Stimulated activated CD4-positive, alpha-beta T cell treated with anti-CD3 and anti-CD28 coated beads, Interleukin-2, amount 100 ng/mL, for 48 hours (primary cell): ENCODE data around the gene NT5C1B.

Source experiments
- DNase-seq, 2 donors: peaks; one replicate each; pipeline ENCODE4 v3.0.0-alpha.2; 2020

The NT5C1B gene

DNA sequence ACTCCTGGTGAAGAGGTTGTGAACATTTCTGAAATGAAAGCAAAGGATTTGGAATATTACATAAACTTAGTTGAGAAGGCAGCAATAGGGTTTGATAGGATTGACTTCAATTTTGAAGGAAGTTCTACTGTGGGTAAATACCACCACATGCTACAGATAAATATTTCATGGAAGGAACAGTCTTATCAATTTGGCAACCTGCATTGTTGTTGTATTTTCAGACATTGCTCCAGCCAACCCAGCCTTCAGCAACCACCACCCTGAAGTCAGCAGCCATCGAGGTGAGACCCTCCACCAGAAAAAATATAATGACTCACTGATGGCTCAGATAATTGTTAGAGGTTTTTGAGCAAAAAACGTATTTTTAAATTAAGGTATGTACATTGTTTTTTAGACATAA is 38.9 kb downstream of the NT5C1B start:
- no peak for DNase-seq

DNA sequence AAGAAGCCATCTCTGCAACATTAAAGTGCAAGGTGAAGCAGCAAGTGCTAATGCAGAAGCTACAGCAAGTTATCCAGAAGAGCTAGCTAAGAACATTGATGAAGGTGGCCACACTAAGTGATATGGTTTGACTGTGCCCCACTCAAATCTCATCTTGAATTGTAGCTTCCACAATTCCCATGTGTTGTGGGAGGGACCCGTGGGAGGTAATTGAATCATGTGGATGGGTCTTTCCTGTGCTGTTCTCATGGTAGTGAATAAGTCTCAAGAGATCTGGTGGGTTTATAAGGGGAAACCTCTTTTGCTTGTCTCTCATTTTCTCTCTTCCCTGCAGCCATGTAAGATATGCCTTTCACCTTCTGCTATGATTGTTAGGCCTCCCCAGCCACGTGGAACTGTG is 40.3 kb downstream of the NT5C1B start:
- DNase-seq = no peak

DNA sequence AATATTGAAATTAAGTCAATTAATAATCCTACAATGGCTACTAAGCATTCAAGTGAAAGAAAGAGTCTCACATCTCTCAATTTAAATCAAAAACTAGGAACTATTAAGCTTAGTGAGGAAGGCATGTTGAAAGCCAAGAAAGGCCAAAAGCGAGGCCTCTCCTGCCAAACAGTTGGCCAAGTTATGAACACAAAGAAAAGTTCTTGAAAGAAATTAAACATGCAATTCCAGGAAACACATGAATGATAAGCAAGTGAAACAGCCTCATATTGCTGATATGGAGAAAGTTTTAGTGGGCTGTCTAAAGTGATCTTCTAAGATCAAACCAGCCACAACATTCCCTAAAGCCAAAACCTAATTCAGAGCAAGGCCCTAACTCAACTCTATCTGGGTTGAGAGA is 40.7 kb downstream of the NT5C1B start:
- DNase-seq = no peak

DNA sequence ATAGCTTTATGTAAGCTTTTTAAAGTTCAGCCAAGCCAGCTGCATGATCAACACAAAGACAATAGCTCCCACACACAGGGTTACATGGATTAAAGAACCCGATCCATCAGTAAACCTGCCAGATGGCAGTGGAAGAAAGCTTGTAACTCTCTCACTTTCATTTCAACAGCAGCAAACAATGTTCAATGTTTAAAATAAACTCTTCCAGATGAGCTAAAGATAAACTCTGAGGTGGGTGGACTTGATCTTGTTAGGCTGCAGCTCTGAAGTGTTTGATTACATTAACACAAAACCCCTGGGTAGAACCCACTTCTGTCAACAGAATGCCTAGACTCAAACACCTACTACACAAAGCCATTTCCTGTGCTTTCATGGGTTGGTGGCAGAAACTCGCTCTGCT is 42.8 kb downstream of the NT5C1B start:
- DNase-seq = no peak

DNA sequence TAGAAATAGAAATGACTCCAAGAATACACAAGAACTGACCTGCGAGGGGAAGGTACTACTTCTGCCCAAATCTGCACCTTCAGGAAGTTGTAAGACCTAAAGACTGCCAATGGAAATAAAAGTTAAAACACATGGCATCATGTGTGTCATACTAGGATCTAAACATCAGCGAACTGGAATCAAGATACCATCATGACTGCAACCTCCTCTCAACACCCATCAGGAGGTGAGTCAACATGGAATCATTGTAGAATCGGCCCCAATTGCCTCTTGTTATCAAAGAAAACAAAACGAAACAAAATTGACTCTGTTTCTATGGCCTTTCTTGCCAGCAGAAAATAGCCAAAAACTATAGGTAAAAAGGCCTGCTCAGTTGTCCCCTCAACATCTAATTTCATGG is 44.0 kb downstream of the NT5C1B start:
- DNase-seq = no peak

DNA sequence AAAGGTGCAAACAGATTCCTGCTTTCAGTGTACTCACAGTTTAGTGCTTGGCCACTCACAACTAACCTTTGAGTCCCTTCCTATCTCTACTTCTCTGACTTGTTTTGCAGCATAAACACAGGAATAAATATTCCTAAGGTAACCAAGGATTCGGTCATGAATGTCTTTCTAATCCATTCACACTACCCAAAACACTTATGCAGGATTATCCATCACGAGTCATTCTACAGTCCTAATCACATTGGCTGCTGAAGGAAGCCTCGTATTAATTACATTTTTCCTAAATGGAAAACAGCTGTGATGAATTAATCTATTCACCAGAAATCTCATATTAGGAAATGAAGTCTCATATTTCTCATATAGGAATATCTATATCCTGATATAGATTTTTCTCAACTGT is 45.2 kb downstream of the NT5C1B start:
- DNase-seq = no peak

DNA sequence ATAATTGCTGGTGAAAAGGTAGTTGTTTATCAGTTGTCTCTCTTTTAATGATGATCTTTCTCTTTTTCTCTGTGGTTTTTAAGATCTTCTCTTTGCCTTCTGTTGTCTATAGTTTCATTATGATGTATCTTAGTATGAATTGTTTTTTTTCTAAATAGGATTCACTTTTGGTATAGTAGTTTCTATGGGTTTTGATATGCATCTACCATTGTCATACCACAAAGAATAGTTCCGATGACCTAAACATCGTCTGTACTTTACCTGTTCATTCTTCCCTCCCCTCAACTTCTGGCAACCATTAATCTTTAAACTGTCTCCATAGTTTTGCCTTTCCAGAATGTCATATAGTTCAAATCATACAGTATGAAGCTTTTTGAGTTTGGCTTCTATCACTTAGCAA is 48.5 kb downstream of the NT5C1B start:
- no peak for DNase-seq

DNA sequence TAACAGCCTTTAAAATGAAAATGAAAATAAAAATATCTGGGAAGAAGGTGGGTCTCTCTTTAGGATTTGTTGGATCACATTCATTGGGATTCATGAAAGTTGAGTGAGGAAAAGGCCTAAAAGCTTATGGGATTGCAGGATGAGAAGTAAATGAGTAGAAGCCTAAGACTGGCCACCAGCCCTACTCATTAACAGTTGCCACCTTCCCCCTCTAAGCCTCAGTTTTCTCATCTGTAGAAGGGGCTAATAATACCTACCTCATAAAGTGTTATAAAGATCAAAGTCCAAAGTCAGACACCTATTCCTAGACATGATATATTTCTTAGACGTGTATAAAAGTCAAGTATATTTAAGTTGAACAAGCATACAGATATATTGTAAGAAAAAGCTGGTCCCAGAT is 52.7 kb downstream of the NT5C1B start:
- no peak for DNase-seq

DNA sequence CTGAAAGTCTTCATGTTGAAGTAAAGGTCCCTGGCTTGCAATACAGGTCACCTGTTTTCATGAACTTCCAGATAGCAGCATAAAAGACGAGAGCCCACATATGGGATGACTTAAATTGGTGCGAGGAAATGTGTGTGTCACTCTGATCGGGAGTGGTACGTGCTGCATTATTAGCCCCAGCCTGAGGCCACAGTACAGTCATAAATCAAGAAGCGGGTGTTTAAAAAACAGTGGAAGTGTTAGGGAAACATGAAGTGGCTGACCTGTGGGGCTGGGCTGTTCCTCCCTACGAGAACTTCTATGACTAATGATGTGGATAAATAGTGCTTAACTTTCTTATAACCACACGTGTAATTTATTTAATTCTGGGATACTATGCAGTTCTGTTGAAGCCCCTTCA is 53.3 kb downstream of the NT5C1B start:
- DNase-seq = no peak

DNA sequence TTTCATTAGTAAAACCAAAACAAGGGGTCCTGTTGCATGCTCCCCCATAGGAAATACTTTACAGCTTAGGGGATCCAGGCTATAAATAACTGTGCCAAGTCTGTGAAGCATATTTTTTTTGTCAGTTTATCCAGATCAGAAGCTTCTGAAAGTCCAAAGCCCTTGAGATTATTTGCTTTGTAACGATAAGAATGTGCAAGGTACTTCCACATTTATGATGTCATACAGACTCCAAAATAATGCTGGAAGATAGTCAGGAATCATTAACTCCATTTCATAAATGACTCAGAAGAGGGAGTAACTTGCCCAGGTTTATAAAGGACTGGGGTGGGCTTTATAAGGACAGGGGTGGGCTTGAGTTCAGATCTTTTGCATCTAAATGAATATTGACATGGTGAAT is 58.2 kb downstream of the NT5C1B start:
- no peak for DNase-seq

DNA sequence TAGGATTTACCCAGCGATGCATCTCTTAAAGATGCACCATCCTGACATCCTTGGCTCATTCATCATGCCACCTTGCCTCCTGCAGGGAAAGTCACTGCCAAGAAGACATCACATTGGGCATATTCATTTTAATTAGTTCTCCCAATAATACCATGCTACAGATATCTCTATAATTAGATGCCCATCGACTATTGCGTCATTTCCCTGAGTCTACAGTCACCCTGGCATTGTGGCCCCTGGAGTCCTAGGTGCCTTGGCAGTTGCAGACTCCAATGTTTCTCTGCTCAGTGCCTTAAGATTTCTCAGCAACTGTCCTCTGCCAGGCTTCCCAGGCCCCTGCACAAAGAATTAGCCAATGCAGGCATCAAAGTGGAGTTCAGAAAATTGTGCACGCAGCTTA is 61.5 kb downstream of the NT5C1B start:
- no peak for DNase-seq

DNA sequence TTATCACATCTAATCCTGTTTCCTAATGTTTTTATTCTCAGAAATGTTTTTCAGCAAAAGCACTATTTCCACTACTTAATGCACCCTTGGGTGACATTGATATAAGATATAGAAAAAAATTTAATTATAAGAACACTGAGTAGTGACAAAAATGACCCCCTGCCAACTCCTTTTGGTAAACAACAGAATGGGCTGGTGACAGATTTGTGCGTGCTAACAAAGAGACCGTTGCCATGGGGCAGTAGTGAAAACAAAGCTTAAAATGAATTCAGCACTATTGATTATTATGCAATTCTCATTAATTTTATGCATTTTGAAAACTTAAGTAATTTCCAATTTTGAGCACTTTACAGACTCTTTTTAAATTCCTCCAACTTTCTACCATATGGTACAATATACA is 62.0 kb downstream of the NT5C1B start:
- DNase-seq = no peak

DNA sequence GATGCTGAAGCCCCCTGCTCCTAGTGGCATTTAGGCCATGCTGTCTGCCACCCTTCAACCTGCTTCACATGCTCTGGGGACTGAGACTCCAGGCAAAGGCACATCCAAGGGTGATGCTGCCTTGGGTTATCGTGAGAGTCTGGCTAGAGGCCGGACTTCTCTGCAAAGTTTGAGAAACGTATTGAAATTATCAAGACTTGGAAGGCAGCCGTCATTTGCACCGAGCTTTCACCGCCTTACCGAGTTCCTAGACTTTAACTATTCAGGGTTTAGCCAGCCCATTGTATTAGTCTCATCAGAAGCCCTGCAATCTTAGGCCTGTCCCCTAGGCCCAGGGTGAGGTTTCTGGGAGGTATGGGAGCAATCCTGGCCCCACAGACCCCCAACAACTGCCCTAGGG is 62.9 kb downstream of the NT5C1B start:
- no peak for DNase-seq

DNA sequence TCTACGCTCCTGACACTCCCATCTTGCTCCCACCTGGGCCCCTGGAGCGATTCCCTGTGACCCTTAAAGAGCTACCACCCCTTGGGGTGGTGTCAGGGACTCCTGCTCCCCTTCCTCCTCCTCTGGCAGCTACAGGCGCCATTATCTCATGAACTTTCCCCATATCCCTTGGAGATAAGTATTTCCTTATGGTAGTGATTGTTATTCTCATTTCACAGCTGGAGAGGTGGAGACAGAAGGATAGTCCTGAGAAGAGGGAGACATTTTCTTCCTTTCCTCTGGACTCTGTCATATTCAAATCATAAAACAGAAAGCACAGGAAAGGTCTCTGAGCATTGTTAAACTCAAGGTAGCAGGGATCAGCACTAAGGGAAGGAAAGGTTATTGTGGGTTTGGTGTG is 63.5 kb downstream of the NT5C1B start:
- DNase-seq = no peak

DNA sequence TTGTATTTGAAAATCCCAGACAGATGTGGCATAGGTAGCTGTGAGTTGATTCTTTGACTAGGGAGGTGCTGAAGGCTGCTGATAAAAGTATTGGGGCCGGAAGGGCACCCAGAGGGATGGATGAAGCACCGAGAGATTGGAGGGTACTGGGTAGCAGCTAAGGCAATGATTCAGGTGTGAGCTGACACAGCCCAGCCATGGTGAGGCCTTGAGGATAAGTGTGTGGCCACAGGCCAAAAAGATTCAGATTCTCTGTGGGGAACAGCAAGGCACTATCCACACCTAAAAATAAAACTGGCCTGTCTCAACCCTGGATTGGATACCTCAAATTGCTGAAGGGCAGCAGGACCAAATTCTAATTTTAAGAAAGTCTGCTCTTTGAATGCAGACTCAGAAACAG is 64.1 kb downstream of the NT5C1B start:
- no peak for DNase-seq

DNA sequence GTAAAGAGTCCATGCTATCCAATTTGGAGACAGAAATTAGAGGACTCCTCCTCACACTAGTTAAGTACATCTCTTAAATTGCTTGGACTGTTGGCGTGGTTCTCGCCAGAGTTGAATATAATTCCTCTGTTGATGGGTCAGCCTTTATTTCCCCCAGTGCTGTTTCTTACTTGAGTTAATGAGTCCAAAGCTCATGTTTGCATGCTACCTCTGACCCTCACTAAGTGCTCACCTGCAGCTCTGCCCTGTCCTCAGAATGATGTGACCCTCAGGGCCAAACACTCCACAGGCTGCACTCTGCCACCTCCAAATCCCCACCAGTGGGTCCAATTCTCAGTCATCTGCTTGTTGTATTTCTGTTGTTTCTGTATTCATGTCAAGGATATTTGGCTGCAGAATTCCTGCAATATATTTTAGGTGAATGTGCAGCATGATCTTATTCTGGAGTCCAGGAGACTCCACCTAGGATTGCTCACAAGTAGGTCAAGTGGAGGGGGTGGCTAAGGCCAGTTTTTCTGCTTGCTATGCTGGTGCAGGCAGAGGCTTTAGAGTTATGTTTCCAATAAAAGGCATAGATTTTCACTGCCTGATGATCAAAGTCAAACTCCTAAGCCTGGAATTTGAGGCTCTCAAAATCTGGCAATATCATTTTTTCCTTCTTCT is 66.8 kb downstream of the NT5C1B start:
- no peak for DNase-seq

DNA sequence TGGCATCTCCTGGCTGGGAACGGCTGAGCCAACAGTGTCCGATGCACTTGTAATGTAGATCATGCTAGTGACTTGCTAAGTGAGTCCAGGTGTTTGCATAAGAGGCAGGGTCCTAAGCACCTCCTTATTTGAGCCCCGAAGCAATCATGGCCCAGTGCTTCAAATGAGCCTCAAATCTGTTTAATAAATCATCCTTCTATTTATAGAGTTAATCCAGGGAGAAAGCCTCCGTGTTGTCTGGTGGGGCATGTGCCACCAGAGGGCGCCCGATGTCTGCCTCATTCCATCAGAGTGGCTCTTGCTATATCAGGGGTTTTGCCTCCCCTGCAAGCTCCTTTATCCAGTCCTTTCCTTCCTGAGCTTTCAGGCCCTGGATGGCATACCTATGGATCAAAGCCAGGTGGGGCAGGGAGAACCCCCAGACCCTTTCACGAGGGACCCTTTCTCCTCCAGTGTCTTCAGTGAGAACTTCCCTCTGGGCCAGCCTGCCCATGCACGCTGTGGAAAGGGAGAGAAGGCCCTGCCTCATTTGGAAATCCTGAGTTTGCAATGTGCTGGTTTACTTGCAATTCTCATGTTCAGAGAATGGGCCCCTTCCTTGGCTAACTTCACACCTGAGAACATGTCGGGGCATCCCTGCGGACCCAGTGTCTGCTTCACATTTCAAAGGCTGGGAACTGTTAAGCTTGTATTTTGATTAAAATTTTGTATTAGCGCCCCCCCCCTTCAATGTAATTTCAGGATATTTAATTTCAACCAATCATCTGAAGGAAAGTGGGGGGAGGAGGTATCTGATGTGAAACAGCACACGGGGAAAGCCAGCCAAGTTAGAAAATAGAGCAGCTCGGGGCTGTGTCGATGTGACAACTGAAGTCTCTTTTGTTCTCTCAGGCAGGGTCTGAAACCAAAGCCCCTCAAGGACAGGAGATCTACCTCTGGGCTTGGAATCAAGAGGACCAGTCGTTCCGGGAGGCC is 68.6 kb downstream of the NT5C1B start:
- peak; percentile 69 to 73 for DNase-seq

DNA sequence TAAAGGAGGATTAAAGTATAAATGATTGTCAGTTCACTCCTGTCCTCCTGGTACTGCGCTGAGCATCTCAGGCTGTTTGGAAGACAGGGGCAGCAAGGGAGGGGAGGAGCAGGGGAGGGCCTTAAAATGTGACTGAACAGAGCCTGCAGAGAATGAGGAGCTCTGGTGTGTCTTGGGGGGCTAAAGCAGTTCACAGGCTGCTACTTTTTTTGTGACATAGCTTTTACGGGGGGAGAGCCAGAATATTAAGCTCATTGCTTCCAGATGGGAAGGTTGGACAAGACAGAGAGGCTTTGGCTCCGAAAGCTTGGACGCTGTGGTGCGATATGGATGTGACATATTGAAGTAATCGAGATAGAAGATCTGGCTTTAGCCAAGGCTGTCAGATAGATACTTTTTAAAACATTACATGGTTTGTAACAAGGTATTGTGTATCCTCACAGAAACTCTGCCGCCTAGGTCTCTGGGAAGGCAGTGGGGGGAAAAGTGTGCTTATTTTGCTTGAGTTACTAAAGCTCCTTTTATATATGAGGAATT is 69.4 kb downstream of the NT5C1B start:
- DNase-seq = no peak

DNA sequence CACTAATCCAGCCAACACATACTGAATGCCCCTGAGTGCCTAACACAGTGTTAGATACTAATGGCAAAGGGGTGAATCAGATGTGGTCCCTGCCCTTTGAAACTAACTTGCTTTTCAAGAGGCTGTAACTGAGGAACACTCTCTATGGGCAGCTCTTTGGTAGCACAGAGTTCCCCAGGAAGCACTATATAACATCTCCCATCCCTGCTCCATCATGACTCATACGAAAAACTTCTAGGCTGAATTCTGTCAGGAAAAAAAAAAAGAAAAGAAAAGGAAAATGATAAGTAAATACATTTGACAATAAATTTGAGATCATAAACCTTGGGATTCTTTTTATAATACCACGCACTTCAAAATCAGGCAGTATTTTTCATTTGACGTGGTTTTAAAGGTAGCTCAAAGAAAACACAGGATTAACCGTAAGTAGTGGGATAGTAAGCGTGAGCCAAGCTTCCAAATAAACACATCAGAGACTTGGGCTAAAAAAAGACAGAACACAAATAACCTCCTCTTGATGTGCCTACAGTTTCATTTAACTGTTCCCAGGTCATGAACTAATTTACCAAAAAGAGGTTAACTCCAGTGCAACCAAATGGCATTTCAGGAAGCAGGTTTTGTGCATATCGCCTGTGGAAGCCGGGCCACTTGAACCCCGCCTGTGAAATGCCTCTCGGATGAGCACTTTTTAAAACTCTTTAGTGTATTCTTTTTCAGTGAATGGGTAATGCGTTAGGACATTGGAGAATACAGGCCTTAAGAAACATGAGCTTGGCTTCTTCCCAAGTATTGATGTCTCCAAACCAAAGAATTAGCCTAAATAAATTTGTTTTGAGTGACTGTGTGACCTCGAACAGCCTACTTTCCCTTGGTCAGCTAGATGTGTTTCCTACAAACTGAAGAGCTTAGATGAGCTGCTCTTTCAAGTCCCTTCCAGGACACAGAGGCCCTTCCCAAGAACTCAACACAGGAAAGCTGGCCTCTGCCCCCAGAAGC is 71.0 kb downstream of the NT5C1B start:
- no peak for DNase-seq

DNA sequence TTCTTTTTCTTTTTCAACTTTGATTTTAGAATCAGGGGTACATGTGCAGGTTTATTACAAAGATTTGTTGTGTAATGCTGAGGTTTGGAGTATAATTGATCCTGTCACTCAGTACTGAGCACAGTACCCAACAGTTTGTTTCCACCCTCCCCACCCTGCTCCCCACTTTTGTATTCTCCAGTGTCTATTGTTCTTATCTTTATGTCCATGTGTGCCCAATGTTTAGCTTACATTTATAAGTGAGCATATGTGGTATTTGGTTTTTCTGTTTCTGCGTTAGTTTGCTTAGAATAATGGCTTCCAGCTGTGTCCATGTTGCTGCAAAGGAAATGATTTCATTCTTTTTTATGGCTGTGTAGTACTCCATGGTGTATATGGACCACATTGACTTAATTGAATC is 72.0 kb downstream of the NT5C1B start:
- no peak for DNase-seq

DNA sequence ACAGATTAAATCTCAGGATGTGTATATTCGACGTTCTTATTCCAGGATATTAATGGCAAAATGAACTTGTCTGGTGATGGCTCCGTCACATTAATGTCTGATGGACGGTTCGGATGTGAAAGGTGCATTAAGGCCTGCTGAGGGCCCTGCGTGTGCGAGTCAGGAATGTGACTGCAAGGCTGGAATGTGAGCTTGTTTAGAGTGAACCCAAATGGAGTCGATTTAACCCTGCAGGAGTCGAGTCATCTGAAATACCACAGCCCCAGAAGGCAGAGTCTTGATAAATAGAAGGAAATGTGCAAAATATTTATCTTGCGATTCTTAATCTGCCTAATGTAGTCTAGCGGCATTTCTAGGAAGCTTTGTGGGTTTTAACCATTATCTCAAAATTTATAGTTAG is 73.3 kb downstream of the NT5C1B start:
- DNase-seq = no peak

DNA sequence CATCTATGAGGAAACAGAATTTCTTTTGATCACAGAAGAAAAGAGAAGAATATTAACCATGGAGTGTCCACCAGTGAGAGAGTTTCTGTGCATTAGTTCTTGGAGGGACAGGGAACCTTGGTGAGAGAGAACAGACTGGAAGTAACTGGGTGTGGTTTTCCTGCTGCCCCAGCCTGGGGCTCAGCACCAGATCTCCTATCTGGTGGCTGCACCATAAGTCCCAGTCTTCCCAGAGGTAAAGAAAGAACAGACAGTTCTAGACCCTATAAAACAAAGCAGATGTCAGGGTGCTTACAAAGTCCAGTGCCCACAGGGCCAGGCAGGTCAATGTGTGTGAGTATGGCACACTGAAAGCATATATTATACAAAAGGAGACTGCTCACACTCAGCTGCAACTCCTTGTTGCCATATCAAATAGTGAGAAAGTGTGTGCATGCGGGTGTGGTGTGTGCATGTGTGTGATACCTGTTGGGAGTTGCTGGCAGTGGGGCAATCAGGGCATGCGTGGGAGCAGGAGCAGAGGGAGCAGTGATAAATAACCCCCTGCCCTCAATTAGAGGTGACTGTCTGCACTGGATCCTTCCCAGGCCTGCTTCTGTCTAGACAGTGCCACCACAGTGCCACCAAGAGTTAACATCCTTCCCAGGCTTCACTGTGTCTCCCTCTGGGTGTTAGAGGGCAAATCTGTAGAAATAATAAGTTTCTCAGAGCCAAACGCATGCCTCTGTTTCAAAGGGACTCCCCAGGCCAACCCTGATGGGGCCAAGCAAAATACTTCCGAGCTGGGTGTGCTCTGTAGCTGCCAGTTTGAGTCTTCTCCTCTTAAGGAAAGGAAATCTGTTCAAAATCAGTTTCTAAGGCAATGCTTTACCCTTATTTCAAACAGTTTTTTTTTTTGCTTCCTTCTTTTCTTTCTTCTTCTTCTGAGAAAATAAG is 74.6 kb downstream of the NT5C1B start:
- no peak for DNase-seq
